Muscle of leg (tissue), 11 donors: ENCODE data around the gene CHN1. TPM values are rescaled to one million over a fixed set of nuclear protein-coding genes. Genes with fewer than 3 reads are reported as not detected.

Experiments used
- DNase-seq: peaks from one replicate; pipeline ENCODE4 v3.0.0; 2013
- H3K27ac ChIP-seq: one replicate; pipeline ENCODE4 v1.5.1; 2013; ENCODE audit warnings: mild to moderate bottlenecking, low read length, control low read depth
- H3K27me3 ChIP-seq: one replicate; pipeline ENCODE4 v1.6.1; 2013; ENCODE audit warnings: low read length; ENCODE audit not compliant: control insufficient read depth, insufficient read depth
- H3K36me3 ChIP-seq: one replicate; pipeline ENCODE4 v1.6.1; 2013; ENCODE audit warnings: low read length; ENCODE audit not compliant: control insufficient read depth, insufficient read depth
- H3K4me1 ChIP-seq: one replicate; pipeline ENCODE4 v1.6.1; 2013; ENCODE audit warnings: low read length; ENCODE audit not compliant: control insufficient read depth, insufficient read depth
- H3K4me3 ChIP-seq: one replicate; pipeline ENCODE4 v1.5.1; 2013; ENCODE audit warnings: low read length, control low read depth
- H3K9me3 ChIP-seq: replicated peaks from 2 replicates; pipeline ENCODE4 v1.6.1; 2013; ENCODE audit warnings: low read depth, low read length; ENCODE audit not compliant: control insufficient read depth
- WGBS: methylation state at CpG from one replicate; pipeline ENCODE4 v1.1.5; 2013; ENCODE audit warnings: missing lambda C conversion rate; ENCODE audit not compliant: insufficient coverage; 5-methylcytosine and 5-hydroxymethylcytosine counted together
- polyA plus RNA-seq, 8 donors: library from polyadenylated mRNA; unstranded; fragments of 120-200 nt; gene quantifications; one replicate each; pipeline versions ENCODE4 v1.2.1 to v1.2.3, GENCODE V29; 2013; ENCODE audit warnings: inconsistent platforms in 1 of 8, low replicate concordance in 1 of 8; ENCODE audit not compliant: insufficient read length in 8 of 8, insufficient read depth in 1 of 8
- total RNA-seq: library from RNA; stranded (reverse); fragments of 120-200 nt; gene quantifications from one replicate; pipeline ENCODE4 v1.2.4, GENCODE V29; 2013

The CHN1 gene
- total and polyA plus RNA-seq, 9 donors, result 10.9 to 19.5 (median 12.2) TPM

GRCh38 chr2:174748948-174749347, 256.2 kb downstream of the CHN1 start:
- Histone ChIP-seq H3K9me3 (no peaks in the 10 kb centered on the region), H3K27me3 (no peaks in the 10 kb centered on the region), H3K4me1 (peaks cover 2% of the 10 kb centered on the region), H3K27ac (no peak overlapping the region), H3K36me3 (peaks cover 45% of the 10 kb centered on the region), H3K4me3 (no peak overlapping the region)
- DNase-seq, result peak; percentile 49
- no CpG with 5 or more reads among the region's 4 CpGs for WGBS

Other genes starting within 250 kb of the CHN1 start
- gene CHRNA1, start 240.9 kb downstream of the CHN1 start, total RNA-seq, result 94.9 TPM
- gene CHRNA1, start 240.9 kb downstream of the CHN1 start, polyA plus RNA-seq, result 100 to 1,000 TPM; 104 to 157 (median 143) TPM
- 33.2 TPM for gene ATF2, start 162.8 kb upstream of the CHN1 start, total RNA-seq
- 10 to 100 TPM; 24.8 to 35.4 (median 30.1) TPM for gene ATF2, start 162.8 kb upstream of the CHN1 start, polyA plus RNA-seq
- gene ATP5MC3, start 176.3 kb upstream of the CHN1 start, total RNA-seq, result 151 TPM
- gene ATP5MC3, start 176.3 kb upstream of the CHN1 start, polyA plus RNA-seq, result 100 to 1,000 TPM; 216 to 279 (median 261) TPM